WI38 (cell line): ENCODE measurements around the gene AKAP3.
A peak's percentile ranks its signal among the peaks of the same experiment; 100 is the strongest.

ENCODE experiments used
- H3K4me3 ChIP-seq: 2 replicates; pipeline ENCODE4 v1.5.1; 2011; ENCODE audit warnings: low read depth, mild to moderate bottlenecking, control low read depth, low read length
- CTCF ChIP-seq: IDR thresholded peaks from 2 replicates; pipeline ENCODE4 v1.5.1; 2012; ENCODE audit warnings: low read depth, mild to moderate bottlenecking, control low read depth, low read length

Gene AKAP3

GRCh38 chr12:4604684-4605193 is 44.1 kb downstream of the AKAP3 start:
- peak; percentile 100 for TF ChIP-seq CTCF
- peak overlapping the region; percentile 91 for H3K4me3 ChIP-seq

DNA sequence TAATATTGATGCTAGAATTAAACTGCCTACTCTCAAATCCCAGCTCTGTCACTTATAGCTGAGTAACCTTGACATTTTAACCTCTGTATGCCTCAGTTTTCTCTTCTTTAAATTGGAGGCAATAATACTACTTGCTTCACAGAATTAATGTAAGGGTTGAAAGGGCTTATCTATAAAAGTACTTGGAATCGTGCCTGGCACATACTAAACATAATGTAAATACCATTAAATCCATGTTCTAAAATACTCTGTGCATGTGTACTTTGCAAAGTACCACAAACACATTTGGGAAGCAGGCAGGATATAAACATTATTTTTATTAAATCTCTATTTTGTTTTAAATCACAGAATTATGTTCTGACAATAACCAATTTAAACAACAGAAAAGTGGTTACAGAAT is 44.9 kb downstream of the AKAP3 start:
- TF ChIP-seq CTCF: no peak
- no peak overlapping the region for H3K4me3 ChIP-seq

GRCh38 chr12:4603421-4603820 is 45.4 kb downstream of the AKAP3 start:
- no peak overlapping the region for H3K4me3 ChIP-seq
- no peak for TF ChIP-seq CTCF

DNA sequence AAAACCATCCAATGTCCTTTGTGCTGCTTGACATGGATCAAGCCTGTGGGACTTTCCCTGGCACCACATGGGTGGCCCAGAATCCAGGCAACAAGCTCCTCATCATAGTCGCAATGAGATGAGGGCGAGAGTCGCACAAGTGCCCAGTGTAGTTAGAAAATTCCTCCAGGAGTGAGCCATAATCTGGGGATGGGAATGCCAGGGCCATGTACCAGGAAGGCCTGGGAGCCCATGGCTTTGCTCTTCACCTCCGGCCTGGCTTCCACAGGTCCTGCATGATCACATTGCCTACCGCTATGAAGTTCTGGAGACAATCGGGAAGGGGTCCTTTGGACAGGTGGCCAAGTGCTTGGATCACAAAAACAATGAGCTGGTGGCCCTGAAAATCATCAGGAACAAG is 53.0 kb downstream of the AKAP3 start:
- no peak overlapping the region for H3K4me3 ChIP-seq
- TF ChIP-seq CTCF: no peak

GRCh38 chr12:4591180-4591687 is 57.6 kb downstream of the AKAP3 start:
- no peak for TF ChIP-seq CTCF
- no peak overlapping the region for H3K4me3 ChIP-seq

GRCh38 chr12:4589941-4590340 is 58.9 kb downstream of the AKAP3 start:
- H3K4me3 ChIP-seq: no peak overlapping the region
- TF ChIP-seq CTCF: no peak

DNA sequence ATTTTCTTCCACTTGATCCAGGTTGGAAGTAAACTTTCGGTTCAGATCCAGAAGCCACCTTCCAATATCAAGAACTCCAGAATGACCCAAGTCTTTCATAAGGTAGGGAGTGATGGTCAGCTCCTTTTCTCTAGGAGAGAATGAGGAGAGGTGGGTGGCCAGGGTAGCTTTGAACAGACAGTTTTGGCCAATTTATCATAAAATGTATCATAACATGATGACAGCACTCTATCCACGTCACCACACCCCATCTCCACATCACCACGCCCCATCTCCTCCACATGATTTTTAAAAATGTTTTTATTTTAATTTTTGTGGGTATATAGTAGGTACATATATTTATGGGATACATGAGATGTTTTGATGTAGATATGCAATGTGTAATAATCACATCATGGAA is 59.9 kb downstream of the AKAP3 start:
- no peak overlapping the region for H3K4me3 ChIP-seq
- no peak for TF ChIP-seq CTCF
